ENCODE data around the gene VARS2. TPM values are rescaled to one million over a fixed set of nuclear protein-coding genes. Genes with fewer than 3 reads are reported as not detected.
"Not testable (repeated sequence)": the region's sequence is repeated elsewhere in the genome, so short reads cannot be mapped to it uniquely, and the experiment has no call there.

VARS2 gene
- total and polyA plus RNA-seq, 2 experiments from 2014 or later, result 21.6 to 36.9 TPM

DNA sequence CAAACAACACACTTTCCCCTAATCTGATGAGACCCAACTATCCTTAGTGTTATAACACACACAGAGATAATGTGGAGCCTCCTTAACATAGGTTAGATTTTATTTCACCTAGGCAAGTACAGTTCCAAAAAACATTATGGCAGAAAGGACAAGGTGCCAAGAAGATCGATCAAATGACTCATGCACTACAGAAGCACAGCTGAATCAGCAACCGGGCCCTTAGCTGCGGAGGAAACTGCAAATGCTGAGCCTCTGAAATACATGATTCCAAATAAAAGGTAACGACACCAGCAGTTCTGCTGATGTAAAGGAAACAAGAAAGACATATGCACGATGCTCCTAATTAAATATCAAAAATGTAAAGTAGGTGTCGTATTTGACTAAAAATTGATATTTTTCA lies 49.6 kb downstream of the VARS2 start:
- Histone ChIP-seq H3K4me3 (no peak overlapping the region), H3K4me1 (ENCODE audit: insufficient read depth) (no peaks in the 10 kb centered on the region), H3K27me3 (no peaks in the 10 kb centered on the region), H2AFZ (no peak overlapping the region), H3K9me3 (ENCODE audit: low read depth) (no peaks in the 10 kb centered on the region), H3K36me3 (replicated peaks; ENCODE audit: insufficient read depth, low read depth) (no peaks in the 10 kb centered on the region), H4K20me1 (ENCODE audit: insufficient read depth, poor library complexity, severe bottlenecking) (no peaks in the 10 kb centered on the region), H3K9me2 (replicated peaks; ENCODE audit: insufficient read depth) (no peaks in the 10 kb centered on the region), H3K27ac (no peak overlapping the region), H3K4me2 (no peak overlapping the region), H3K79me2 (no peaks in the 10 kb centered on the region)
- TF ChIP-seq, protein P1, sequence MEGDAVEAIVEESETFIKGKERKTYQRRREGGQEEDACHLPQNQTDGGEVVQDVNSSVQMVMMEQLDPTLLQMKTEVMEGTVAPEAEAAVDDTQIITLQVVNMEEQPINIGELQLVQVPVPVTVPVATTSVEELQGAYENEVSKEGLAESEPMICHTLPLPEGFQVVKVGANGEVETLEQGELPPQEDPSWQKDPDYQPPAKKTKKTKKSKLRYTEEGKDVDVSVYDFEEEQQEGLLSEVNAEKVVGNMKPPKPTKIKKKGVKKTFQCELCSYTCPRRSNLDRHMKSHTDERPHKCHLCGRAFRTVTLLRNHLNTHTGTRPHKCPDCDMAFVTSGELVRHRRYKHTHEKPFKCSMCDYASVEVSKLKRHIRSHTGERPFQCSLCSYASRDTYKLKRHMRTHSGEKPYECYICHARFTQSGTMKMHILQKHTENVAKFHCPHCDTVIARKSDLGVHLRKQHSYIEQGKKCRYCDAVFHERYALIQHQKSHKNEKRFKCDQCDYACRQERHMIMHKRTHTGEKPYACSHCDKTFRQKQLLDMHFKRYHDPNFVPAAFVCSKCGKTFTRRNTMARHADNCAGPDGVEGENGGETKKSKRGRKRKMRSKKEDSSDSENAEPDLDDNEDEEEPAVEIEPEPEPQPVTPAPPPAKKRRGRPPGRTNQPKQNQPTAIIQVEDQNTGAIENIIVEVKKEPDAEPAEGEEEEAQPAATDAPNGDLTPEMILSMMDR (IDR thresholded peaks at IDR 0.05; ENCODE audit: poor library complexity), result no peak
- TF ChIP-seq EZH2phosphoT487 (IDR thresholded peaks at IDR 0.05; ENCODE audit: low read depth, severe bottlenecking, unreplicated experiment), result no peak
- TF ChIP-seq EZH2 (IDR thresholded peaks at IDR 0.05; ENCODE audit: borderline replicate concordance), result no peak
- WGBS (ENCODE audit: low lambda C conversion rate, missing lambda C conversion rate), result 86% methylated on average over 6 of the region's 6 CpGs
- DNase-seq (ENCODE audit: low spot score), result no peak

- H2AFZ ChIP-seq, result no peak overlapping the region
- no peaks in the 10 kb centered on the region for H3K4me1 ChIP-seq (ENCODE audit: insufficient read depth)
- TF ChIP-seq EZH2phosphoT487 (IDR thresholded peaks at IDR 0.05; ENCODE audit: low read depth, severe bottlenecking, unreplicated experiment) (no peak), EZH2 (IDR thresholded peaks at IDR 0.05; ENCODE audit: borderline replicate concordance) (no peak)
- TF ChIP-seq, protein P1 (IDR thresholded peaks at IDR 0.05; ENCODE audit: poor library complexity), result no peak
- H3K27me3 ChIP-seq, result no peaks in the 10 kb centered on the region
- no peak overlapping the region for H3K27ac ChIP-seq
- no peaks in the 10 kb centered on the region for H3K9me3 ChIP-seq (ENCODE audit: low read depth)
- no peak for DNase-seq (ENCODE audit: low spot score)
- 98% methylated on average over 4 of the region's 4 CpGs for WGBS (ENCODE audit: low lambda C conversion rate, missing lambda C conversion rate)
- no peak overlapping the region for H3K4me2 ChIP-seq
- H3K36me3 ChIP-seq (replicated peaks; ENCODE audit: insufficient read depth, low read depth), result no peaks in the 10 kb centered on the region
- no peaks in the 10 kb centered on the region for H4K20me1 ChIP-seq (ENCODE audit: insufficient read depth, poor library complexity, severe bottlenecking)
- no peaks in the 10 kb centered on the region for H3K9me2 ChIP-seq (replicated peaks; ENCODE audit: insufficient read depth)
- no peak overlapping the region for H3K4me3 ChIP-seq
- no peaks in the 10 kb centered on the region for H3K79me2 ChIP-seq
Measured at GRCh38 chr6:30964075-30964474, 50.0 kb downstream of the VARS2 start.

GRCh38 chr6:30965140-30965601 lies 51.1 kb downstream of the VARS2 start:
- Histone ChIP-seq H3K27me3 (no peaks in the 10 kb centered on the region), H4K20me1 (ENCODE audit: insufficient read depth, poor library complexity, severe bottlenecking) (no peaks in the 10 kb centered on the region), H3K9me2 (replicated peaks; ENCODE audit: insufficient read depth) (no peaks in the 10 kb centered on the region), H3K36me3 (replicated peaks; ENCODE audit: insufficient read depth, low read depth) (no peaks in the 10 kb centered on the region), H3K4me1 (ENCODE audit: insufficient read depth) (no peaks in the 10 kb centered on the region), H3K79me2 (no peaks in the 10 kb centered on the region), H3K9me3 (ENCODE audit: low read depth) (no peaks in the 10 kb centered on the region), H2AFZ (no peak overlapping the region), H3K4me2 (no peak overlapping the region), H3K4me3 (no peak overlapping the region), H3K27ac (no peak overlapping the region)
- DNase-seq (ENCODE audit: low spot score), result no peak
- 87% methylated on average over 5 of the region's 5 CpGs for WGBS (ENCODE audit: low lambda C conversion rate, missing lambda C conversion rate)
- TF ChIP-seq, protein P1 (IDR thresholded peaks at IDR 0.05; ENCODE audit: poor library complexity), result no peak
- no peak for TF ChIP-seq EZH2phosphoT487 (IDR thresholded peaks at IDR 0.05; ENCODE audit: low read depth, severe bottlenecking, unreplicated experiment)

- Histone ChIP-seq H3K4me2 (no peak overlapping the region), H3K4me1 (ENCODE audit: insufficient read depth) (no peaks in the 10 kb centered on the region), H3K4me3 (no peak overlapping the region), H4K20me1 (ENCODE audit: insufficient read depth, poor library complexity, severe bottlenecking) (no peaks in the 10 kb centered on the region), H3K27me3 (no peaks in the 10 kb centered on the region), H3K36me3 (replicated peaks; ENCODE audit: insufficient read depth, low read depth) (no peaks in the 10 kb centered on the region), H3K27ac (no peak overlapping the region), H3K79me2 (no peaks in the 10 kb centered on the region), H3K9me3 (ENCODE audit: low read depth) (no peaks in the 10 kb centered on the region), H2AFZ (no peak overlapping the region), H3K9me2 (replicated peaks; ENCODE audit: insufficient read depth) (no peaks in the 10 kb centered on the region)
- 67% methylated on average over 3 of the region's 3 CpGs for WGBS (ENCODE audit: low lambda C conversion rate, missing lambda C conversion rate)
- TF ChIP-seq EZH2 (IDR thresholded peaks at IDR 0.05; ENCODE audit: borderline replicate concordance), result no peak
- TF ChIP-seq, protein P1 (IDR thresholded peaks at IDR 0.05; ENCODE audit: poor library complexity), result no peak
- no peak for TF ChIP-seq EZH2phosphoT487 (IDR thresholded peaks at IDR 0.05; ENCODE audit: low read depth, severe bottlenecking, unreplicated experiment)
- DNase-seq (ENCODE audit: low spot score), result no peak
Measured at GRCh38 chr6:30966154-30966553, 52.1 kb downstream of the VARS2 start.

- not testable (repeated sequence) for H2AFZ ChIP-seq; H3K36me3 ChIP-seq (replicated peaks; ENCODE audit: insufficient read depth, low read depth); H3K9me2 ChIP-seq (replicated peaks; ENCODE audit: insufficient read depth); H3K4me3 ChIP-seq; H3K27ac ChIP-seq; H3K27me3 ChIP-seq; H3K4me2 ChIP-seq; H4K20me1 ChIP-seq (ENCODE audit: insufficient read depth, poor library complexity, severe bottlenecking); H3K4me1 ChIP-seq (ENCODE audit: insufficient read depth); H3K9me3 ChIP-seq (ENCODE audit: low read depth); H3K79me2 ChIP-seq; DNase-seq (ENCODE audit: low spot score)
- WGBS (ENCODE audit: low lambda C conversion rate, missing lambda C conversion rate), result 93% methylated on average over 6 of the region's 6 CpGs
Measured at GRCh38 chr6:30969171-30969570, 55.1 kb downstream of the VARS2 start.
